ENCODE results near the gene USP32.
"Not testable (repeated sequence)": the region's sequence is repeated elsewhere in the genome, so short reads cannot be mapped to it uniquely, and the experiment has no call there.

USP32 gene

GRCh38 chr17:60230358-60230757, 161.6 kb downstream of the USP32 start:
- in situ Hi-C loops (cut with HindIII; ENCODE audit: low sequenced_read_pairs) = no loop called here
- no peak overlapping the region for H3K4me3 ChIP-seq (ENCODE audit: low read depth, low read length)
- no peak for DNase-seq (ENCODE audit: low read depth, low spot score)
- TF ChIP-seq CTCF (IDR thresholded peaks at IDR 0.05; ENCODE audit: low read depth, low read length) = no peak

- peak; percentile 9 for DNase-seq (ENCODE audit: low read depth, low spot score)
- no peak for TF ChIP-seq CTCF (IDR thresholded peaks at IDR 0.05; ENCODE audit: low read depth, low read length)
- in situ Hi-C loops (cut with HindIII; ENCODE audit: low sequenced_read_pairs) = no loop called here
- no peak overlapping the region for H3K4me3 ChIP-seq (ENCODE audit: low read depth, low read length)
These were observed 162.6 kb downstream of the USP32 start for GRCh38 chr17:60229188-60229802.

GRCh38 chr17:60227276-60227675, 164.7 kb downstream of the USP32 start:
- in situ Hi-C loops (cut with HindIII; ENCODE audit: low sequenced_read_pairs); H3K4me3 ChIP-seq (ENCODE audit: low read depth, low read length); DNase-seq (ENCODE audit: low read depth, low spot score): not testable (repeated sequence)

- no peak overlapping the region for H3K4me3 ChIP-seq (ENCODE audit: low read depth, low read length)
- DNase-seq (ENCODE audit: low read depth, low spot score) = no peak
- no peak for TF ChIP-seq CTCF (IDR thresholded peaks at IDR 0.05; ENCODE audit: low read depth, low read length)
- in situ Hi-C loops (cut with HindIII; ENCODE audit: low sequenced_read_pairs) = no loop called here
These were observed 167.9 kb downstream of the USP32 start for GRCh38 chr17:60224064-60224463.

GRCh38 chr17:60223456-60223855, 168.5 kb downstream of the USP32 start:
- DNase-seq (ENCODE audit: low read depth, low spot score) = no peak
- TF ChIP-seq CTCF (IDR thresholded peaks at IDR 0.05; ENCODE audit: low read depth, low read length) = no peak
- in situ Hi-C loops (cut with HindIII; ENCODE audit: low sequenced_read_pairs) = no loop called here
- no peak overlapping the region for H3K4me3 ChIP-seq (ENCODE audit: low read depth, low read length)

- in situ Hi-C loops (cut with HindIII; ENCODE audit: low sequenced_read_pairs); H3K4me3 ChIP-seq (ENCODE audit: low read depth, low read length); DNase-seq (ENCODE audit: low read depth, low spot score): not testable (repeated sequence)
These were observed 173.2 kb downstream of the USP32 start for GRCh38 chr17:60218774-60219173.

GRCh38 chr17:60215895-60216294, 176.0 kb downstream of the USP32 start:
- H3K4me3 ChIP-seq (ENCODE audit: low read depth, low read length); in situ Hi-C loops (cut with HindIII; ENCODE audit: low sequenced_read_pairs); DNase-seq (ENCODE audit: low read depth, low spot score): not testable (repeated sequence)

GRCh38 chr17:60211282-60211681, 180.7 kb downstream of the USP32 start:
- in situ Hi-C loops (cut with HindIII; ENCODE audit: low sequenced_read_pairs); DNase-seq (ENCODE audit: low read depth, low spot score); H3K4me3 ChIP-seq (ENCODE audit: low read depth, low read length): not testable (repeated sequence)

GRCh38 chr17:60208302-60208701, 183.6 kb downstream of the USP32 start:
- DNase-seq (ENCODE audit: low read depth, low spot score); in situ Hi-C loops (cut with HindIII; ENCODE audit: low sequenced_read_pairs); H3K4me3 ChIP-seq (ENCODE audit: low read depth, low read length): not testable (repeated sequence)

GRCh38 chr17:60205782-60206181, 186.2 kb downstream of the USP32 start:
- H3K4me3 ChIP-seq (ENCODE audit: low read depth, low read length); DNase-seq (ENCODE audit: low read depth, low spot score); in situ Hi-C loops (cut with HindIII; ENCODE audit: low sequenced_read_pairs): not testable (repeated sequence)

GRCh38 chr17:60198630-60199029, 193.3 kb downstream of the USP32 start:
- DNase-seq (ENCODE audit: low read depth, low spot score); H3K4me3 ChIP-seq (ENCODE audit: low read depth, low read length); in situ Hi-C loops (cut with HindIII; ENCODE audit: low sequenced_read_pairs): not testable (repeated sequence)

GRCh38 chr17:60194141-60194540, 197.8 kb downstream of the USP32 start:
- in situ Hi-C loops (cut with HindIII; ENCODE audit: low sequenced_read_pairs); DNase-seq (ENCODE audit: low read depth, low spot score); H3K4me3 ChIP-seq (ENCODE audit: low read depth, low read length): not testable (repeated sequence)

Measured in astrocyte of the spinal cord (primary cell).